Gastrocnemius medialis (tissue), 4 donors: Measurements from ENCODE around the gene CUX1. TPM values are rescaled to one million over a fixed set of nuclear protein-coding genes. Genes with fewer than 3 reads are reported as not detected.
A peak's percentile ranks its signal among the peaks of the same experiment; 100 is the strongest.

Source experiments
- ATAC-seq, 2 donors: fragments of 150-250 bp; one replicate each; pipeline ENCODE4 v1.9.1; 2016
- DNase-seq, 2 donors: peaks; one replicate each; pipeline ENCODE4 v3.0.0-alpha.2; 2019
- H3K27ac ChIP-seq, 4 donors: fragments of 200-600 bp; sonication (generic); 1 replicate in 1 of 4; 2 replicates in 3 of 4; pipeline ENCODE4 v1.5.1; 2016 to 2018; ENCODE audit warnings: mild to moderate bottlenecking in 2 of 4, moderate library complexity in 1 of 4
- H3K27me3 ChIP-seq, 3 donors: fragments of 200-600 bp; sonication (generic) in 2 of 3; 1 replicate in 1 of 3; 2 replicates in 2 of 3; pipeline versions ENCODE4 v1.5.1 to v1.6.0; 2016 to 2019; ENCODE audit warnings: mild to moderate bottlenecking in 1 of 3, moderate library complexity in 1 of 3
- H3K36me3 ChIP-seq, 2 donors: fragments of 200-600 bp; sonication (generic) in 1 of 2; one replicate each; pipeline ENCODE4 v1.5.1; 2017 to 2018
- H3K4me1 ChIP-seq, 2 donors: fragments of 200-600 bp; sonication (generic) in 1 of 2; one replicate each; pipeline ENCODE4 v1.5.1; 2016 to 2017; ENCODE audit warnings: mild to moderate bottlenecking in 2 of 2
- H3K4me3 ChIP-seq, 4 donors: fragments of 200-600 bp; sonication (generic) in 3 of 4; 1 replicate in 1 of 4; 2 replicates in 3 of 4; pipeline ENCODE4 v1.5.1; 2016 to 2019; ENCODE audit warnings: mild to moderate bottlenecking in 2 of 4
- H3K9me3 ChIP-seq, 3 donors: fragments of 200-600 bp; sonication (generic) in 2 of 3; 1 replicate in 1 of 3; 2 replicates in 2 of 3; pipeline ENCODE4 v1.5.1; 2016 to 2019
- POLR2A ChIP-seq, 2 donors: fragments of 450-650 bp; IDR thresholded peaks; one replicate each; pipeline ENCODE4 v1.6.1; 2017; ENCODE audit warnings: antibody characterized with exemption in 2 of 2, mild to moderate bottlenecking in 2 of 2, moderate library complexity in 2 of 2
- in situ Hi-C, 4 donors: fragments of 200-750 bp; cut with MboI; loops; one replicate each; pipeline versions ENCODE4 v1.15.0 to v1.8.0; 2017; ENCODE audit warnings: low sequenced_read_pairs in 4 of 4
- intact Hi-C: fragments of 100-400 bp; cut with DNase I; formaldehyde crosslinking; loops from one replicate; pipeline ENCODE4 v1.15.1; 2023; ENCODE audit warnings: low total_unique reads
- total RNA-seq, 4 donors: library from RNA; depleted of rRNA; stranded (reverse); fragments of >200 nt; gene quantifications; one replicate each; pipeline versions ENCODE4 v1.1.0 to v1.2.3, GENCODE V29; 2016
- TF ChIP-seq, protein P1 (sequence below), 5 experiments: fragments of 450-650 bp in 3 of 5; fragments of 200-600 bp in 2 of 5; sonication (generic) in 2 of 5; IDR thresholded peaks in 4 of 5; conservative IDR thresholded peaks in 1 of 5; 1 replicate in 4 of 5; 2 replicates in 1 of 5; pipeline ENCODE4 v1.5.1; 2016 to 2019; ENCODE audit warnings: antibody characterized with exemption in 5 of 5, mild to moderate bottlenecking in 3 of 5, moderate library complexity in 3 of 5

The CUX1 gene
- total RNA-seq, 4 donors from 2014 or later: 44.1 to 57.9 (median 54.9) TPM

DNA sequence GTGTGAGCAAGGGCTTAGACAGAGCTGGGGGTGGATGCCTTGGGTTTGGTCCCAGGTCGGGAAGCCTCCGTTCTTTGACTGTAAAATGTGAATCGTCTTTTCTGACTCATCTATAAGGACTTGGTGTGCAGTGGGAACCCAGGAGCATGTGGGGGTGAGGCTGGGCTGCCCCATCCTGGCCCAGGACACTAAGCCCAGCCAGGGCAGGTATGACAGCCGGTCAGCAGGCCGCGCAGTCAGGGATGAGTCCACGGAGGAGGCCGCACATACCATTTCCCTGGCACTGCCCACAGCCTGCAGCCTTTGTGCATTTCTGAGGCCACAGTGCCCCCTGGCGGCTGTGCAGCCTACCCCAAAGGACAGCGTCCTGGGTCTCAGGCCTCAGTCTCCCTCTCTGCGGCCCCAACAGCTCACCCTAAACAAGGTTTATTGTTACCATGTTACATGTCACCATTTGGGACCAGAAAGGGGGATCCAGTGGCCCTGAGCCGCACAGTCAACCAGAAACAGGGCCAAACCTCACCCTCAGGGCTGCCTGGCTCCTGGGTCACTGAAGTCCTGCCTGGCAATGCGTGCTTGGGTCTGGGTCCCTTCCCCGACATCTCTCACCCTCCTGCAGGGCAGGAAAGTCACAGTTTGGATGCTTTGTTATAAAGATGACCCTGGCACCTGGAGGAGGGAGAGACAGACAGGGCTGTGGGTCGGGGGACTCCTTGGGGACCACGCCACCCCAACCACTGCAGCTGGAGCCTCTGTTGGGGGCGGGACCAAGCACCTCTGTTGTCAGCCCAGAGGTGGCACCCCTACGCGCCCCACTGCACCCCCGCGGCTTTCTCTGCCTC, 454.9 kb downstream of the CUX1 start:
- TF ChIP-seq POLR2A (IDR thresholded peaks at IDR 0.05): no peak
- TF ChIP-seq, protein P1, sequence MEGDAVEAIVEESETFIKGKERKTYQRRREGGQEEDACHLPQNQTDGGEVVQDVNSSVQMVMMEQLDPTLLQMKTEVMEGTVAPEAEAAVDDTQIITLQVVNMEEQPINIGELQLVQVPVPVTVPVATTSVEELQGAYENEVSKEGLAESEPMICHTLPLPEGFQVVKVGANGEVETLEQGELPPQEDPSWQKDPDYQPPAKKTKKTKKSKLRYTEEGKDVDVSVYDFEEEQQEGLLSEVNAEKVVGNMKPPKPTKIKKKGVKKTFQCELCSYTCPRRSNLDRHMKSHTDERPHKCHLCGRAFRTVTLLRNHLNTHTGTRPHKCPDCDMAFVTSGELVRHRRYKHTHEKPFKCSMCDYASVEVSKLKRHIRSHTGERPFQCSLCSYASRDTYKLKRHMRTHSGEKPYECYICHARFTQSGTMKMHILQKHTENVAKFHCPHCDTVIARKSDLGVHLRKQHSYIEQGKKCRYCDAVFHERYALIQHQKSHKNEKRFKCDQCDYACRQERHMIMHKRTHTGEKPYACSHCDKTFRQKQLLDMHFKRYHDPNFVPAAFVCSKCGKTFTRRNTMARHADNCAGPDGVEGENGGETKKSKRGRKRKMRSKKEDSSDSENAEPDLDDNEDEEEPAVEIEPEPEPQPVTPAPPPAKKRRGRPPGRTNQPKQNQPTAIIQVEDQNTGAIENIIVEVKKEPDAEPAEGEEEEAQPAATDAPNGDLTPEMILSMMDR (IDR thresholded peaks at IDR 0.05 in 4 of 5, conservative IDR thresholded peaks at IDR 0.05 in 1 of 5): peak; percentile 86 to 95 (median 93)
- Histone ChIP-seq H3K9me3 (no peaks in the 10 kb centered on the region), H3K4me1 (no peaks in the 10 kb centered on the region), H3K27ac (no peak overlapping the region), H3K36me3 (no peaks in the 10 kb centered on the region), H3K4me3 (no peak overlapping the region), H3K27me3 (no peaks in the 10 kb centered on the region)
- DNase-seq: peak; percentile 52 to 71
- in situ Hi-C loops (loop anchor here (5.0 to 25.0 kb wide), 3 partner anchors 585 to 730 kb away; no protein-coding TSS in a partner anchor), intact Hi-C loops (loop anchor here (1.0 to 10.0 kb wide), 3 partner anchors 670 to 907 kb away; partner anchors contain the start of gene COL26A1)
- peak; percentile 81 to 91 for ATAC-seq

DNA sequence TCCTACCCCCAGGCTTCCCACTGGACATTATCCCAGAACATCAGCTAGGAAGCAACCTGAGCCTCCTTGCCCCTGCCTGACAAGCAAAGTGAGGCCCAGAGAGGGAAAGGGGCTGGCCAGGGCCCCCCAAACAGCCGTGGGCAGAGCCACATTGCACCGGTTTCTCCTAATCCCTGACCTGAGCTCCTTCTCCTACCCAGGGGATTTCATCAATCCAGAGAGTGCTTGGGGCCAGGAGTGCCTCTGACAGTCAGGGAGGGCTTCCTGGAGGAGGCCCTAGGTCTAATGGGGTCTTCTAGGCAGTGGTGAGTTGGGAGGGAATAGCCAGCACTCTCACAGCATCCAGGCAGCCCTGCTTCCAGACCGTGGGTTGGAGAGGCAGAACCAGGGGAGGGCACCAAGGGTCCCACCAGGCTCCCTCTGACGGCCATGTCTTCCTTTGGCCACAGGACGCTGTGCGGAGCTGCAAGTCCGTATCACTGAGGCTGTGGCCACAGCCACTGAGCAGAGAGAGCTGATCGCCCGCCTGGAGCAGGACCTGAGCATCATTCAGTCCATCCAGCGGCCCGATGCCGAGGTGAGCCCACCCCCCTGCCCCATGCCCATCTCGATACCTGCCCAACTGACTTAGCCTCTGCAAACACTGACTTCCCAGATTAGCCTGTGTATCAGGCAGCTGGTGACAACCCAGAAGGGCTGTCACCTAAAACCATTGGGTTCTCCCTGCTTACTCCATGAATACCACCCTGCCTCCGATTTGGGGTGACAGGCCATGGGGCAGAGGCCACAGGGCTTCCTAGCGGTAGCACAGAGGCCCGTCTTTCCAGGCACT, 455.7 kb downstream of the CUX1 start:
- Histone ChIP-seq H3K9me3 (no peaks in the 10 kb centered on the region), H3K27ac (no peak overlapping the region), H3K4me1 (no peaks in the 10 kb centered on the region), H3K27me3 (no peaks in the 10 kb centered on the region), H3K4me3 (no peak overlapping the region), H3K36me3 (no peaks in the 10 kb centered on the region)
- in situ Hi-C loops: loop anchor here (5.0 to 25.0 kb wide), 3 partner anchors 586 to 731 kb away; no protein-coding TSS in a partner anchor
- DNase-seq: no peak
- intact Hi-C loops: loop anchor here (1.0 to 10.0 kb wide), 3 partner anchors 671 to 908 kb away; partner anchors contain the start of gene COL26A1
- ATAC-seq: no peak
- no peak for TF ChIP-seq POLR2A (IDR thresholded peaks at IDR 0.05)
- TF ChIP-seq, protein P1 (IDR thresholded peaks at IDR 0.05 in 4 of 5, conservative IDR thresholded peaks at IDR 0.05 in 1 of 5): no peak

DNA sequence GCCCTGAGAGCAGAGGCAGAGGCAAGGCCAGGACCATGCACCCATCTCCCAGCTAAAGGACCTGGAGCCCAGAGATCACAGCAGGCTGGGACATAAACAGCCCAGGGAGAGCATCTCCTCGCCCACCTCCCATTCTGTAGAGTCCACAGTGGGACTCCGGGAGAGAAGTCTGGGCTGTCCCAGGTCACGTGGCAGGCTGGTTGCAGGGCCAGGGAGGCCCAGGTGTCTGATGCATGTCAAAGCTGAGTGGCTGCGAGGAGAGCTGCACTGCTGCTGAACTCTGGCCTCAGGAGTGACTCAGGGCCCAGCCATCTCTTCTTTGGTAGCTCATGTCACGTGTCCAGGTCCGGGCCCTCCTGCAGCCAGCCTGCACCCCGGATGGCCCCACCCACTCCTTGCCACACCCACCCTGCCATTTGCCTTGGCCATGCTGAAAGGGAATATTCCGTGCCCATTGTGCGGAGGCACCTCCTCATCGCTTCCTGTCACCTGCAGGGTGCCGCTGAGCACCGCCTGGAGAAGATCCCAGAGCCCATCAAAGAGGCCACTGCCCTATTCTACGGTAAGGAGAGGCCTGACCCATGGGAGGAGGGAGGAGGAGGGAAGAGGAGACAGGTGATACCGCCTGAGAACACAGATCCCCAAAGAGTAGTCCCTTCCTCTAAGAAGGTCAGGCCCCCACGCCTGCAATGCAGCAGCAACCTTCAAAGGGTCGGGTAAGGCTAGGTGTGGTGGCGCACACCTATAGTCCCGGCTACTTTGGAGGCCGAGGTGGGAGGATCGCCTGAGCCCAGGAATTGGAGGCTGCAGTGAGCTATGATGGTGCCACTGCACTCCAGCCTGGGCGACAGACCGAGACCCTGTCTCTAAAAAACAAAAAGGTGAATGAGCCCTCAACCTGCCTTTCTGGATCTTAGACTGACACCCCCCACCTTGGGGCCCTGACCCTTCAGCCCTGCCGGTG, 456.6 kb downstream of the CUX1 start:
- ATAC-seq: no peak

More for the DNA sequence above, 456.6 kb downstream of the CUX1 start:
- no peak overlapping the region for H3K27ac ChIP-seq
- TF ChIP-seq, protein P1 (IDR thresholded peaks at IDR 0.05 in 4 of 5, conservative IDR thresholded peaks at IDR 0.05 in 1 of 5): no peak
- TF ChIP-seq POLR2A (IDR thresholded peaks at IDR 0.05): no peak
- H3K4me3 ChIP-seq: no peak overlapping the region
- no peaks in the 10 kb centered on the region for H3K27me3 ChIP-seq
- no peaks in the 10 kb centered on the region for H3K9me3 ChIP-seq
- in situ Hi-C loops: loop anchor here (5.0 to 25.0 kb wide), 3 partner anchors 587 to 732 kb away; no protein-coding TSS in a partner anchor
- H3K36me3 ChIP-seq: no peaks in the 10 kb centered on the region
- no peak for DNase-seq
- intact Hi-C loops: loop anchor here (10.0 kb wide), 1 partner anchor 909 kb away; the partner anchor contains the start of gene COL26A1
- no peaks in the 10 kb centered on the region for H3K4me1 ChIP-seq
